A204.1 (cell line): ENCODE measurements around the gene MMP24.
"Not testable (repeated sequence)": the region's sequence is repeated elsewhere in the genome, so short reads cannot be mapped to it uniquely, and the experiment has no call there.

Experiments used
- FAIRE-seq: peaks from 2 replicates; lab custom pipeline; 2012; peaks lifted over from hg19 to GRCh38; lab: Jason Lieb, UNC

The MMP24 gene

DNA sequence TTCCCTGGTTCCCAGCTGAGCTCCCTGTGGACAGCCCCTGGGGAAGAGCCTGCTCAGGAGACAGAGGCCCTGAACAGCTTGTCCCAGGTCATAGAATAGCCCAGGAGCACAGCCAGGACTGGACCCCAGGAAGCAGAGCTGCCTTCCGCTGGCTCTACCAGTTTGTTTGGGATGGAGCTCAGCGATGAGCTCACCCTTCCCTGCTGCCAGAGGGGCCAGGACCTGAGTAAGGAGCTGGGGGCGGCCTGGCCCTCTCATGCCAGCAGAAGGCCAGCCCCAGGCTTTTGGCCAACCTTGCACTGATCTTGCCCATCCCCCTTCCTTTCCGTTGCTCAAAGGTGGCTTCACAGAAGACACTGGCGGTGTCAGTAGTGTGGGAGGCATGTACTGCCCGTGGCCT, 33.9 kb downstream of the MMP24 start:
- no peak for FAIRE-seq

DNA sequence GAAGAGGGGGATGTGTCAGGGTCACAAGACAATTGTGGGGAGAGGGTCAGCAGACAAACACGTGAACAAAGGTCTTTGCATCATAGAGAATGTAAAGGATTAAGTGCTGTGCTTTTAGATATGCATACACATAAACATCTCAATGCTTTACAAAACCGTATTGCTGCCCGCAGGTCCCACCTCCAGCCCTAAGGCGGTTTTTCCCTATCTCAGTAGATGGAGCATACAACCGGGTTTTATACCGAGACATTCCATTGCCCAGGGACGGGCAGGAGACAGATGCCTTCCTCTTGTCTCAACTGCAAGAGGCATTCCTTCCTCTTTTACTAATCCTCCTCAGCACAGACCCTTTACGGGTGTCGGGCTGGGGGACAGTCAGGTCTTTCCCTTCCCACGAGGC, 35.8 kb downstream of the MMP24 start:
- FAIRE-seq, result not testable (repeated sequence)

DNA sequence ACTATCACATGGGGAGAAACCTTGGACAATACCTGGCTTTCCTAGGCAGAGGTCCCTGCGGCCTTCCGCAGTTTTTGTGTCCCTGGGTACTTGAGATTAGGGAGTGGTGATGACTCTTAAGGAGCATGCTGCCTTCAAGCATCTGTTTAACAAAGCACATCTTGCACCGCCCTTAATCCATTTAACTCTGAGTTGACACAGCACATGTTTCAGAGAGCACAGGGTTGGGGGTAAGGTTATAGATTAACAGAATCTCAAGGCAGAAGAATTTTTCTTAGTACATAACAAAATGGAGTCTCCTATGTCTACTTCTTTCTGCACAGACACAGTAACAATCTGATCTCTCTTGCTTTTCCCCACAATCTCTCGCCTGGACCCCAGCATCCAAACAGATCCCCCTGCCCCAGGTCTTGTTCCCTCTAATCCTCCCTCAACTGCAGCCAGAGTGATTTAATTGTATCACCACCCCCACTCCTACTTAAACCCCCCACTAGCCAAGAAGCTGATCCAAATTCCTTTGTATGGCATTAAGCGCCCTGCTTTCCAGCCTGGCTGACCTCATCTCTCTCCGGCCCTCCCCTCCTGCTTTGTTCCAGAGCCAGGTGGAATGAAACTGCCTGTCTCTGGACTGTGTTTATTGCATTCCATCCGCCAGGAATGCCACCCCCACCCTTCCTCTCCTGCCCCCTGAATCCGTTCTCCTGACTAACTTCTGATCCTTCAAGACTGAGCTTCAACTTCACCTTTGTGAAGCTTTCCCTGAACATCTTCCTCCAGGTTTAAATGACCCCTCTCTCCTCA, 36.4 kb downstream of the MMP24 start:
- FAIRE-seq, result not testable (repeated sequence)

DNA sequence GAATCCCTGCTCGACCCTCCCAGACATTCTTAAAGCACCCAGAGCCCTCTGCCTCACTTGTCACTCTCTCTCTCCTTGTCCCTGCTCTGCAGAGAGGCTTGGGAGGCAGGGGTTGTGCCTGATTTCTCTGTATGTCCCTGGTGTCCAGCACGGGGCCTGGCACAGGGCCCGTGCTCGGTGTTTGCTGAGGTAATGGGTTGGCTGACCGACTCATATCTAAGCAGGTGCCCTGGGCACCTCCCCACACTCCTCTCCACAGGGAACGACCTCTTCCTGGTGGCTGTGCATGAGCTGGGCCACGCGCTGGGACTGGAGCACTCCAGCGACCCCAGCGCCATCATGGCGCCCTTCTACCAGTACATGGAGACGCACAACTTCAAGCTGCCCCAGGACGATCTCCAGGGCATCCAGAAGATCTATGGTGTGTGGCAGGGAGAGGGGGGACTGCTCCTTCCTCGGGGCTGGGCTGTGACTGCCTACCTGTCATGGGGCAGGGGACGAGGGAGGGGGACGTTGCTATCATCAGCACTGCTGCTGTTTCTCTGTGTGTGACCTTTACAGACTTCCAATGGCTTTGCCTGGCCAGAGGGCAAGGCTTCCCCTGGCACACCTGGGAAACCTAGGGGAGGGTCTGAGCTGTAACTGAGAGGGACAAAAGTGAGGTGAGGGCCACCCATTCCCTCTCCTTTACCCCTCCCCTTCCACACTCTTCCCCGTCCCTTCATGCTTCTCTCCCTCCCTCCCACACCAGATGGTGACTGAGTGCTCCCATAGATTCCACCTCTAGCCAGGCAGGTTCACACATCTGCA, 37.2 kb downstream of the MMP24 start:
- FAIRE-seq, result no peak

DNA sequence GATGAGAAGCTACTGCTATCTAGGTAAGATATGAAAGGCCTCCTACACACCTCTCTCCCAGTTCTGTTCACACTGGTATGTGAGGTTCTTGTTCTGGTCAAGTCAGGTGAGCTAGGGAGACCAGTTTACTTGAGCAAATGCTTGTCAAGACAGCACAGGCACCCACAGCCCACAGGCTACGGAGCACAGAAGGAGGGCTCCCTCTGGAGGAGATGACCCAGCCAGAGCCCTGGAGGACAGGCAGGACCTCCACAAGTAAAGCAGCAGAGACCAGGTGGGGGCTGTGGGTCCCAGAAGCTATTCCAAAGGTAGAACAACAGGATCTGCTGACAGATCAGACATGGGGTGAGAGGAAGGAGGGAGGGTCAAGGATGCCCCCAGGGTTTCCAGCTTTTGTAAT, 38.3 kb downstream of the MMP24 start:
- no peak for FAIRE-seq

DNA sequence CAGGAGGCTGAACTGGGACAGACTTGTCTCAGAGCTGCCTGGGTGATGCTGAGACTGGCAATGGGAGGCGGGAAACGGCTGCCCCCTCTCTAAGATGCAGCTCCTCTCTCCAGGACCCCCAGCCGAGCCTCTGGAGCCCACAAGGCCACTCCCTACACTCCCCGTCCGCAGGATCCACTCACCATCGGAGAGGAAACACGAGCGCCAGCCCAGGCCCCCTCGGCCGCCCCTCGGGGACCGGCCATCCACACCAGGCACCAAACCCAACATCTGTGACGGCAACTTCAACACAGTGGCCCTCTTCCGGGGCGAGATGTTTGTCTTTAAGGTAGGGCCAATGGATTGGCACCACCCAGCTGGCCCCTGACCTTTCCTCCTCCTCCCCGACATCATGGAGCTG, 40.6 kb downstream of the MMP24 start:
- FAIRE-seq, result no peak

DNA sequence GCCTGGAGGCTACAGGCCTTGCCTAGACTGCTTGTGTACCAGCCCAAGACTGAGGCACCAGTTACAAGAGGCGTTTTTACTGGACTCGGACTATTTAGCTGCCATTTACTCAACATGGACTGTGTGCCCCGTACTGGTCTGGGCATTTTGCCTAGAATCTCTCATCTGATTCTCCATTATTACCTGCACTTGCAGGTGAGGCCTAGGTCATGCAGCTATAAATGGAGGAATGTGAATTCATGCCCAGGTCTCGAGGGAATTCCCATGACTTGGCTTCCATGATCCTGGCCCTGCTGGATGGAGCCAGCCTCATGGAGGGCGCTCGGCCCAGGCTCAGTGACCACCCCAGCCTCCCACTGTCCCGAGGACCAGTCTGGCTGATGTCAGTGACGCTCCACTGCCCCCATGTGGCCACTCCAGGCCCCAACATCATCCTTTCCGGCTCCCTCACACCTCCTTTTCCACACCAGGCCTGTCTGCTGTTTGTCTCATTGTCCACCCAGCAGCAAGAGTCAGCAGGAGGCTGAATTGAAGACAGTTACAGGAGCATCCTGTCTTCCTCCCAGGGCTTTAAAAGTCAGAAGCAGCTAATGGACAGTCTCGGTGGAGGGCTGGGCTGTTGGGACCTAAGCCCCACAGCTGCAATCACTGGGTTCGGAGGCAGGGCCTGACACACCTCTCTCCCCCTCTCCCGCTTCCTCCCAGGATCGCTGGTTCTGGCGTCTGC, 42.7 kb downstream of the MMP24 start:
- no peak for FAIRE-seq

DNA sequence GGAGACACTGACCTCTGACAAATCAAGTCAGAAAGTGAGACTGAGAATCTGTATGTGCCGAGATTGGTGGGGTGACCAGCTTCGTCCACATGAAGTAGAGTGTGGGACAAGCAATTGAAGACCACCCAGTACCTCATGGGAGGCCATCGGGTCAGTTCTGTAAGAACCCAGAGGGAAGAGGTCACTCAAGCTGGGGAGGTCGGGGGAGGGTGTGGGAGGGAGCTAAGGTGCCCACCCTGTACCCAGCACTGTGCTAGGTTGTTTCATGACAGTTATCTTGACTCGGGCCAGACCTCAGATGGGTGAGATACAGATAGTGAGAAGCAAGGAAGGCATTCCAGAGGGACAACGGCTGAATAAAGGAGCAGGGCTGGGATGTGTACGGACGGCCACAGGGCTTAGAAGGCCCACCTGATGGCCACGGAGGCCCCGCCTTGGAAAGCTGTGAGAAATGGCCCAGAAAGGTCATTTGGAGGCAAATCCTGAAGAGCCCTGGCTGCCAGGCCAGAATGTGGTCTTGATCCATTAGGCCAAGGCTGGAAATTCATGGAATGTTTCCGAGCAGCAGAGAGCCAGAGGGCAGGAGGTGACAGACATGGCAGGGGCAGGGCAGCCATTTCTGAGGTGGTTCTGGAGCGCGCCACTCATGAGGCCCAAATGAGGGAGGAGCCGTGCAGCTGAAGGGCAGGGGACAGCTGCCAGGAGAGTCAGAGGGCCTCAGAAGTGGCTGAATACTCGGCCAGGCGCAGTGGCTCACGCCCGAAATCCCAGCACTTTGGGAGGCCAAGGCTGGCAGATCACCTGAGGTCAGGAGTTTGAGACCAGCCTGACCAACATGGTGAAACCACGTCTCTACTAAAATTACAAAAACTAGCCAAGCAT, 43.8 kb downstream of the MMP24 start:
- FAIRE-seq, result no peak

DNA sequence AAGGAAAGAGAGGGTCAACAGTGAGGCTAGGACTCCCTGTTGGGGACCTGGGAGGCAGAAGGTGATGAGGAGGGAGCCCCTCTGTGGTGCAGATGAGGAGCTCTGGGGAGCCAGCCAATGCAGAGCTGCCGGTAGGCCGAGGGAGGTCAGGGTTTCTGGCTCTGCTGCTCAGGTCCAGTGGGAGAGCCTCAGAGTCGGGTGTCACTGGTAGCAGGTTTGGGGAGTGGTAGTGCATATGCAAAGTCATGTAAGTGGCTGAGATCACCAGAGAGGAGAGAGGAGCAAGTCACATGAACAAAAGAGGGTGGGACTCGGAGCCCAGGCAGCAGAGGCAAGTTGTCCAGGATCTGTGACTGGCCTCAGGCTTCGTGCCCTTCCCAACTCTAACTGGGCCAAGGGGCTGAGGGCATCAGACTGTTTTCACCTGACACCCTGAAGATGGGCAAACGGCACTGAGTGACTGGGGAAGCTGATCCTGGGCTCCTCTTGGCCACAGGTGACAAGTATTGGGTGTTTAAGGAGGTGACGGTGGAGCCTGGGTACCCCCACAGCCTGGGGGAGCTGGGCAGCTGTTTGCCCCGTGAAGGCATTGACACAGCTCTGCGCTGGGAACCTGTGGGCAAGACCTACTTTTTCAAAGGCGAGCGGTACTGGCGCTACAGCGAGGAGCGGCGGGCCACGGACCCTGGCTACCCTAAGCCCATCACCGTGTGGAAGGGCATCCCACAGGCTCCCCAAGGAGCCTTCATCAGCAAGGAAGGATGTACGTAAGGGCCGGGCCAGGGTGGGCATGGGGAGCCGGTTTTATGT, 44.8 kb downstream of the MMP24 start:
- no peak for FAIRE-seq

DNA sequence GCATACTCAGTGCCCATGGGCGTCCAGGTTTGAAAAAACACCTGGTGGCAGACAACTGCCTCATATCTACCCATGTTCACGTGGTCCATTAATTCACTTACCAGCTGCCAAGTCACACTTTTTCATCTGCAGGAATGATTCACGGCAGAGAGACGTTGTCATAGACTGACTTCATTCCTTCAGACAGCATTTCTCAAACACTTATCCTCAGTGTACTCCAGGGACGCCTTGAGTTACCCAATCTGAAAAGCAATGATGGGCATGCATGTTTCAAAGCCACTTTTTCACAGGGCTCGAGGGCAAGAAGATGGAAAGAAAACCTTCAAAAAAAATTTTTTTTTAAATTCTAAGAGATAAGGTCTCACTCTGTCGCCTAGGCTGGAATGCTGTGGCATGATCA, 45.4 kb downstream of the MMP24 start:
- no peak for FAIRE-seq

DNA sequence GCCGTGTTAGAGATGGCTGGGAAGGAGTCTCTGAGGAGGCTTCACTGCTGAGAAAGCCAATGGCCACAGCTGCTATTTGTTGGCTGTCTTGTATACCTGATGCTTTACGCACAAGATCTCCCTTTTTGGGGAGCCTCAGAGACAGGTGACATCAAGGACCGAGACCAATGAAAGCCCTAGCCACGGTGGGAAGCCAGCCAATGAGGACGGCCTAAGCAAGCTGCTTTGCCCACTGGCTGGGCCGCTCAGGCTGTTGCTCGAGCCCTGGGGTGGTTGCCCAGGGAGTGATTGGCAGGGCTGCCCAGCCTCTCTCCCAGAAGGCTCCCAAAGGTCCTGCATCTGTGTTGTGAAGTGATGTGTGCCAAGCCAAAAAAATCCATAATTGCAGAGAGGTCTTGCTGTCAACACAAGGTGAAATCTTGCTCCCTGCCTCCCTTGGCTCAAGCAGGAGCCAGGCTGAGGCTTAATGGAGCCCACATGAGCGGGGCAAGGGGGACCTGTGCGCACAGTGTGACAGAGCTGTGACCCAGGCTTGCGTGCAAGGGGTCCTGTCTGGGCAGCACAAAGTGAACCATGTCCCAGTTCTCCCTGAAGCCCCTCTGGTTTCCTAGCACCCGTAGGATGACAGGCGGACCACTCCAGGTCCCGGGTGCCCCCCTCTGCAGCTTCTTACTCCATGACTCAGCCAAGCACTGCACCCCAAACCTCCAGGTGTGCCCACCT, 47.1 kb downstream of the MMP24 start:
- no peak for FAIRE-seq

DNA sequence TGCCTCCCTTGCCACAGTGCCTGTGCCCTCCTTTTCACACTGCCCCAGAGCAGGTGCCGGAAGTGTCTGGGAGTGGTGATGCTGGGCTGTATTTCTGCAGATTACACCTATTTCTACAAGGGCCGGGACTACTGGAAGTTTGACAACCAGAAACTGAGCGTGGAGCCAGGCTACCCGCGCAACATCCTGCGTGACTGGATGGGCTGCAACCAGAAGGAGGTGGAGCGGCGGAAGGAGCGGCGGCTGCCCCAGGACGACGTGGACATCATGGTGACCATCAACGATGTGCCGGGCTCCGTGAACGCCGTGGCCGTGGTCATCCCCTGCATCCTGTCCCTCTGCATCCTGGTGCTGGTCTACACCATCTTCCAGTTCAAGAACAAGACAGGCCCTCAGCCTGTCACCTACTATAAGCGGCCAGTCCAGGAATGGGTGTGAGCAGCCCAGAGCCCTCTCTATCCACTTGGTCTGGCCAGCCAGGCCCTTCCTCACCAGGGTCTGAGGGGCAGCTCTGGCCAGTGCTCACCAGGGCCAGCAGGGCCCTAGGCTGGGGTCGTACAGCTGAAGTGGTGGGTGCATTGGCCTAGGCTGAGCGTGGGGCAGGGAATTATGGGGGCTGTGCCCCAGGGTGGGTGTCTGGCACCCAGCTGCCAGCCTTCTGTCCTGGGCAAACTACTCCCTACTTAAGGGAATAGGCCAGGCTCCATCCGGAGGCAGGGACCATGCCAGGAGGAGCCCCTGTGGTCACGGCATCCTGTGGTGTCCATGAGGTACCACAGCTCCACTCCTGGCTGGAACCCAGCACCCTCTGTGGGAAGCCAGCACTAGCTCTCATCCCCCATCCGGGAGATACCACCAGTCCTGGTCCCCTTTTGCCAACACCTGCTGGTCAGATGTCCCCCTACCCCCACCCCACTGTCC, 47.9 kb downstream of the MMP24 start:
- no peak for FAIRE-seq

DNA sequence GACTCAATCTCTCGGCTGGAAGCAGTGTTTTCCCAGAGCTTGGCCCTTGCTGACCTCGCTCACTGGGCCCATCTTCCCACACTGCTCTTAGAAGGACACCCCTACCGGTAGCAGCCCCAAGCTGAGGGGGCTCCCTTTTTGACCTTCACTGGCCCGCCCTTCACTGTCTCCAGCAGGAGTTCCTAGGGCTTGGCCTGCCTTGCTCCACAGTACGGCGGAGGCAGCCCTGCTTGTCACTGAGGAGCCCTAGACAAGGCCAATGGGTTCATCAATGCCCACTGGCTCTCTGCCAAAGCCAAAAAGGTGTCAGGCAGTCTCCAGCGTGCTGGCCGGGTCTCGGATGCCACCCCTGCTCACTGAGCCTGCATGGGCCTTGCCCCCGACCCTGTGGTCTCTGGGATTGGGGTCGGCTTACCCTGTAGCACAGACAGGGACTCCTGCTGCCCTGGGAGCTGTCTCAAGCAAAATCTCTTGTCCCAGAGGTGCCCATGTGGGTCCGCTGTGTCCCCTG, 49.3 kb downstream of the MMP24 start:
- no peak for FAIRE-seq

DNA sequence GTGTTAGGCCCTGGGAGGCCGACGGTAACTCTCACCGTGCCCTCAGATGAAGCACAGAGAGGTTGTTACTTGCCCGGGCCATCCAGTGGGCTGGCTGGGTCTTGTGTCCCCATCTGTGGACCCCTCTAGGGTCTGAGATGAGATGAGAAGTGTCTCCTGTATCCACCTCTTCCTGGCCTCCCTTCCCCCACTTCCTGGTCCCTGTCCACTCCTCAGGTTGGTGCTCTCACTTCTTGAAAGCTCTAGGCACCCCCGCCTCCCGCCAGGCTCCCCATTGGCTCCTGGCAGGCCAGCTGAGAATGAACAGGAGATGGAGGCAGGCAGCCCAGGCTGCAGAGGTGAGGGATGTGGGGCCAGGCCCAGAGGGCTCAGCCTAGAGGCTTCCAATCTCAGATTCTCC, 49.9 kb downstream of the MMP24 start:
- no peak for FAIRE-seq

DNA sequence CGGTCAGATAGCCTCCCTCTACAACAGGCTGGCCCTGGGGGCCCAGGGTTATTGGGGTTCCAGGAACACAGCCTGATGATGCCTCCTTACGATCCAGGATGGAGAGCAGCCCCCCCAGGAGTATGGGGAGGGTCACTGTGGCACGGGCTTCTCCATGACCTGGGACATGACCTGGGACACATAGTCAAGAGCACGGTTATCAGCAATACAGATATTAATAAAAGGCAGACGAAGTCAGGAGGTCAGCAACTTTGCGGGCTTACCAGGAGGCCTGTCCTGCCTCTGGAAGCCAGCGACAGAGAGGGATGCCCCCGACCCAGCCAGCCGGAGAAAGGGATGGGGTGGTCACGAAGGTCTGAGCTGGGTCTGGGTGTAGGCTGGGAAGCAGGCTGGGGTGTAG, 50.6 kb downstream of the MMP24 start:
- no peak for FAIRE-seq

DNA sequence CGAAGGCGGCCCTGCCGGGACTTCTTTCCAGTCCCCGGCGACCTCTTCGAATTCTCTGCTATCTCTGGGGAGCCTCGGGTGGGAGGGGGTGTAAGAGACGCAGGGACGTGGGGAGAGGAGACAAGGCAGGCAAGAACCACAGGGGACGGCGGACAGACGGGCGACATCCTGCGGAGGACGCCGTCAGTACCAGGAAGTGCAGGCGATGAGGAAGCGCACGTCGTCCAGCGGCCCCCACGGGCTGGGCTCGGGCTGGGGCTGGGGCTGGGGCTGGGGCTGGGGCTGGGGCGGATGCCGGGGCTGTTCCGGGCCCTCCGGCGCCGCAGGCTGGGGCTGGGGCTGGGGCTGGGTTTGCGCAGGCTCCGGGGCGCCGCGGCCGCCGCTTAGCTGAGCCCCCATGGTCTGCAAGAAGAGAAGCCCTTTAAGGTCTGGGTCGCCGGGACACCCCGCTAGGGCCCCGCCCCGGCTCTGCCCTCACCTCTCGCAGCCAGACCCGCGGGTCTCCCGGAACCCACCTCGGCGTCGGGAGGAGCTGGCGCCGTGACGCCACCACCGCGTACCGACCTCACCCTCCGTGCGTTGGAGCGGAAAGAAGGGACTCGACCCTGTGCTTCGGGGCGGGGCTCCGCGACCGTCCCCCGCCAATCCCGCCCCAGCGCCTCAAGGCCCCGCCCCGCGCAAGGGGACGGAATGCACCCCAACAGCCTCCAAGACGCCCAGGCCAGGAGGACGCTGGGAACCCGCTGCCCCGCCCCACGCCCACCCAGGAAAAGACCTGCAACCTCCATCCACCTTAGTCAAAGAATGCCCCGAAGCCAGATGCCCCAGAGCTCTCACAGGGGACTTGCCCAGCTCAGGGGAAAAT, 51.3 kb downstream of the MMP24 start, which contains the start of gene MMP24OS:
Gene MMP24OS (minus strand): TSS at position 592 of the 865 bp plus-strand sequence. CDS start 193 bp downstream, at position 399.
- FAIRE-seq, result no peak

DNA sequence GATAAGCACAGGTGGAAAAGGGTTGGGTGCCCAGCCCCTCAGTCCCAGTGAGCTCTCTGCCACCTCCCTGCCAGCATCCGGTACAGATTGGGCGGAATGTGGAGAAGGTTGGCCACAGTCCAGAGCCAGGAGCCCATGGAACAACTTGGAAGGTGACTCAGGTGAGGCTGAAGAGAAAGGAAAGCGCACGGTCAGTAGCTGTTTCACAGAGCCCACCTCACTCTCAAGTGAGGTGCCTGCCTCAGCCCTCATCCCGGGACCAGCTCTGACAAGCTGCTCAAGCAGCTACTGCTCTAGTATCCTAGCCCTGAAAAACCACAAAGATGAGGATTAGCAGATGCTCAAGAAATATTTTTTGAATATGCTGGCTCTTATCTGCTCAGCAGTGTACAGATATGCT, 52.5 kb downstream of the MMP24 start:
- no peak for FAIRE-seq
